VCaP (cell line): ENCODE measurements around the gene WWC2.

Experiments used
- H3K27ac ChIP-seq: fragments of 450-650 bp; 2 replicates; pipeline ENCODE4 v1.5.1; 2017
- CTCF ChIP-seq: fragments of 450-650 bp; conservative IDR thresholded peaks from 2 replicates; pipeline ENCODE4 v1.5.1; 2017; ENCODE audit warnings: mild to moderate bottlenecking, moderate library complexity

Gene WWC2

GRCh38 chr4:183175631-183176232, 76.7 kb downstream of the WWC2 start:
- TF ChIP-seq CTCF: no peak
- no peak overlapping the region; the same call in 1 of the 2 replicates for H3K27ac ChIP-seq

GRCh38 chr4:183177001-183177400, 77.9 kb downstream of the WWC2 start:
- H3K27ac ChIP-seq: no peak overlapping the region
- no peak for TF ChIP-seq CTCF

GRCh38 chr4:183178201-183178600, 79.1 kb downstream of the WWC2 start:
- TF ChIP-seq CTCF: no peak
- H3K27ac ChIP-seq: no peak overlapping the region

- no peak overlapping the region for H3K27ac ChIP-seq
- no peak for TF ChIP-seq CTCF
Observed at GRCh38 chr4:183180096-183180495, 81.0 kb downstream of the WWC2 start.

- no peak overlapping the region for H3K27ac ChIP-seq
- TF ChIP-seq CTCF: no peak
Observed at GRCh38 chr4:183180621-183181020, 81.6 kb downstream of the WWC2 start.

GRCh38 chr4:183181081-183181480, 82.0 kb downstream of the WWC2 start:
- TF ChIP-seq CTCF: no peak
- H3K27ac ChIP-seq: no peak overlapping the region

GRCh38 chr4:183182873-183183725, 84.0 kb downstream of the WWC2 start:
- no peak for TF ChIP-seq CTCF
- H3K27ac ChIP-seq: no peak overlapping the region
